Natural killer cell (primary cell): ENCODE measurements around the gene MXD3. TPM values are rescaled to one million over a fixed set of nuclear protein-coding genes. Genes with fewer than 3 reads are reported as not detected.

Source experiments
- ATAC-seq, 3 donors: fragments of 150-1000 bp in 2 of 3; fragments of 200-7000 bp in 1 of 3; cut with Tn5 transposase; 1 replicate in 1 of 3; 2 replicates in 2 of 3; pipeline ENCODE4 v1.10.0; 2021; ENCODE audit warnings: mild to moderate bottlenecking in 2 of 3, moderate library complexity in 2 of 3
- DNase-seq, 2 donors: peaks; one replicate each; pipeline versions ENCODE4 v3.0.0 to v3.0.0-alpha.2; 2013 to 2021; ENCODE audit warnings: mixed read lengths in 1 of 2
- H3K27ac ChIP-seq: one replicate; pipeline ENCODE4 v1.5.1; 2013; ENCODE audit warnings: mild to moderate bottlenecking, low read length
- H3K27me3 ChIP-seq: one replicate; pipeline ENCODE4 v1.6.1; 2013; ENCODE audit warnings: low read length; ENCODE audit not compliant: control insufficient read depth, insufficient read depth
- H3K36me3 ChIP-seq: one replicate; pipeline ENCODE4 v1.6.1; 2013; ENCODE audit warnings: low read length; ENCODE audit not compliant: control insufficient read depth, insufficient read depth
- H3K4me1 ChIP-seq: one replicate; pipeline ENCODE4 v1.6.1; 2013; ENCODE audit warnings: low read length; ENCODE audit not compliant: control insufficient read depth, insufficient read depth
- H3K4me3 ChIP-seq: one replicate; pipeline ENCODE4 v1.5.1; 2013; ENCODE audit warnings: low read length
- H3K9me3 ChIP-seq: one replicate; pipeline ENCODE4 v1.6.1; 2013; ENCODE audit warnings: low read length; ENCODE audit not compliant: control insufficient read depth, insufficient read depth
- H3K27ac Mint-ChIP-seq, 2 donors: one replicate each; pipeline ENCODE4 v1.8.0; 2022; ENCODE audit warnings: mild to moderate bottlenecking in 2 of 2, mixed read lengths in 2 of 2, moderate library complexity in 1 of 2
- H3K27me3 Mint-ChIP-seq, 2 donors: one replicate each; pipeline ENCODE4 v1.8.0; 2022; ENCODE audit warnings: low read depth in 2 of 2, mixed read lengths in 2 of 2
- H3K36me3 Mint-ChIP-seq: one replicate; pipeline ENCODE4 v1.8.0; 2022; ENCODE audit warnings: mixed read lengths
- H3K4me1 Mint-ChIP-seq, 2 donors: one replicate each; pipeline ENCODE4 v1.8.0; 2022; ENCODE audit warnings: mixed read lengths in 2 of 2
- H3K4me3 Mint-ChIP-seq: one replicate; pipeline ENCODE4 v1.8.0; 2022; ENCODE audit warnings: mild to moderate bottlenecking, moderate library complexity, mixed read lengths
- H3K9me3 Mint-ChIP-seq, 2 donors: one replicate each; pipeline ENCODE4 v1.8.0; 2022; ENCODE audit warnings: mixed read lengths in 2 of 2
- WGBS: methylation state at CpG from one replicate; pipeline ENCODE4 v1.1.7; 2013; ENCODE audit warnings: missing lambda C conversion rate; ENCODE audit not compliant: insufficient coverage; 5-methylcytosine and 5-hydroxymethylcytosine counted together
- intact Hi-C: fragments of 100-400 bp; cut with micrococcal nuclease; formaldehyde crosslinking; loops from one replicate; pipeline ENCODE4 v1.14.2; 2022
- total RNA-seq, 4 donors: library from RNA; stranded (reverse); fragments of 120-200 nt in 1 of 4; gene quantifications; one replicate each; pipeline versions ENCODE4 v1.2.3 to v1.2.4, GENCODE V29; 2013 to 2022
- TF ChIP-seq, protein P1 (sequence below): fragments of 200-600 bp; IDR thresholded peaks from one replicate; pipeline ENCODE4 v1.8.0; 2022; ENCODE audit warnings: antibody characterized with exemption

MXD3 gene
- total RNA-seq, 3 donors from 2014 or later (not counting 1 experiment from before 2014, with no cell fraction given), result 10.9 to 15.0 (median 15.0) TPM

GRCh38 chr5:177327539-177328522, 16.1 kb upstream of the MXD3 start:
- peak overlapping the region; percentile 94 to 99 for H3K27ac Mint-ChIP-seq
- H3K9me3 ChIP-seq, result no peaks in the 10 kb centered on the region
- intact Hi-C loops, result loop anchor here (5.0 kb wide), 1 partner anchor 34 kb away; no protein-coding TSS in a partner anchor
- H3K4me3 Mint-ChIP-seq, result peak overlapping the region; percentile 85
- TF ChIP-seq, protein P1, sequence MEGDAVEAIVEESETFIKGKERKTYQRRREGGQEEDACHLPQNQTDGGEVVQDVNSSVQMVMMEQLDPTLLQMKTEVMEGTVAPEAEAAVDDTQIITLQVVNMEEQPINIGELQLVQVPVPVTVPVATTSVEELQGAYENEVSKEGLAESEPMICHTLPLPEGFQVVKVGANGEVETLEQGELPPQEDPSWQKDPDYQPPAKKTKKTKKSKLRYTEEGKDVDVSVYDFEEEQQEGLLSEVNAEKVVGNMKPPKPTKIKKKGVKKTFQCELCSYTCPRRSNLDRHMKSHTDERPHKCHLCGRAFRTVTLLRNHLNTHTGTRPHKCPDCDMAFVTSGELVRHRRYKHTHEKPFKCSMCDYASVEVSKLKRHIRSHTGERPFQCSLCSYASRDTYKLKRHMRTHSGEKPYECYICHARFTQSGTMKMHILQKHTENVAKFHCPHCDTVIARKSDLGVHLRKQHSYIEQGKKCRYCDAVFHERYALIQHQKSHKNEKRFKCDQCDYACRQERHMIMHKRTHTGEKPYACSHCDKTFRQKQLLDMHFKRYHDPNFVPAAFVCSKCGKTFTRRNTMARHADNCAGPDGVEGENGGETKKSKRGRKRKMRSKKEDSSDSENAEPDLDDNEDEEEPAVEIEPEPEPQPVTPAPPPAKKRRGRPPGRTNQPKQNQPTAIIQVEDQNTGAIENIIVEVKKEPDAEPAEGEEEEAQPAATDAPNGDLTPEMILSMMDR, result no peak
- H3K27me3 ChIP-seq, result no peaks in the 10 kb centered on the region
- H3K9me3 Mint-ChIP-seq, result no peaks in the 10 kb centered on the region
- H3K4me1 ChIP-seq, result peaks cover 61% of the 10 kb centered on the region
- ATAC-seq (peak; percentile 78 to 85 (median 84)), DNase-seq (peak; percentile 57 to 58)
- peak overlapping the region; percentile 89 for H3K27ac ChIP-seq
- no peaks in the 10 kb centered on the region for H3K36me3 Mint-ChIP-seq
- H3K4me1 Mint-ChIP-seq, result peaks cover 45 to 69% of the 10 kb centered on the region in 2 donors
- peak overlapping the region; percentile 20 for H3K4me3 ChIP-seq
- H3K36me3 ChIP-seq, result peaks cover 15% of the 10 kb centered on the region
- no peaks in the 10 kb centered on the region for H3K27me3 Mint-ChIP-seq
- WGBS, result 50% methylated on average over 28 of the region's 28 CpGs

DNA sequence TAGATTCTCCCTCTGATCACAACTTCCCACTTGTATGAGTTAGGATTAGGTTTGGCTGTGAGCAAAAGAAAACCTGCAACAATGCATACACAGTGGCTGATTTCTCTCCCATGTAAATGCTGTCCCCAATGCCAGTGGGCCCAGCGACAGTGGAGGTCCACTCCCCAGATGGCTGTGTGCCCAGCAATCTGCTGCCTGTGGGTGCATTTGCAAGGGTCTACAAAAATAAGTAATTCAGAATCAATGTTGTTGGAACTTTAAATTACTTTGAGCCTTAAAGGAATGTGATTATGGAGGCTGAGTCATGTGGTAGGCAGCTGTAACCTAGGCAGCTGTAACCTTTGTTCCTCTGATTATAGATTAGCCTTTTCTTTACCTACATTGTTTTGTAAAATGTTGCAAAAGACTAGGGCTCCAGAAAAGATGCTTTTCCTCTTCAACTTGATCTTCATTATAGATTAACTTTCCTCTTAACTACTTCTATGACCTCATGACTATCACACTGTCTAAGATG, 14.2 kb upstream of the MXD3 start:
- Mint-ChIP-seq H3K9me3 (no peaks in the 10 kb centered on the region), H3K27ac (peak overlapping the region; percentile 94 to 99), H3K4me3 (no peak overlapping the region), H3K36me3 (no peaks in the 10 kb centered on the region), H3K4me1 (peaks cover 34 to 58% of the 10 kb centered on the region in 2 donors), H3K27me3 (no peaks in the 10 kb centered on the region)
- peaks cover 12% of the 10 kb centered on the region for H3K36me3 ChIP-seq
- WGBS, result 100% methylated on average over 1 of the region's 1 CpG
- no peaks in the 10 kb centered on the region for H3K27me3 ChIP-seq
- TF ChIP-seq, protein P1, result no peak
- no peak overlapping the region for H3K27ac ChIP-seq
- H3K4me1 ChIP-seq, result peaks cover 45% of the 10 kb centered on the region
- no peak overlapping the region for H3K4me3 ChIP-seq
- no peaks in the 10 kb centered on the region for H3K9me3 ChIP-seq
- no peak for ATAC-seq
- intact Hi-C loops, result loop anchor here (5.0 kb wide), 1 partner anchor 36 kb away; no protein-coding TSS in a partner anchor
- no peak for DNase-seq

DNA sequence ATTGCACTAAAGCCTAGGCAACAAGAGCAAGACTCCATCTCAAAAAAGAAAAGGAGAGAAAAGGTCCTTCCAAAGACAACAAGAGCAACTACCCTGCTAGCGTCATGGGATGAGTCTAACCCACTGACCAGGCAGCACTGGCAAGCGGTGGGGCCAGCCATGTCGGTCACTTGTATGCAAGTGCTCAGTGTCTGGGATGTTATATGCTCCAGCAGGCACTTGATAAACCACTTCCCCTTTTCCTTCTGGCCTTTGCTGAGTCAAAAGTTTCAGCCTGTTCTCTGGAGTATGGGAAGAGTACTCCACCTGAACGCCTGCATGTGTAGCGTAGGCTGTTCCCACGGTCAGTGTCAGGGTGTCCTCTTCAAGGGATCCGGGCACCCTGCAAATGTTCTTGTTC, 9.2 kb upstream of the MXD3 start:
- H3K36me3 ChIP-seq, result peaks cover 3% of the 10 kb centered on the region
- H3K27me3 ChIP-seq, result no peaks in the 10 kb centered on the region
- peaks cover 21% of the 10 kb centered on the region for H3K4me1 ChIP-seq
- H3K27me3 Mint-ChIP-seq, result no peaks in the 10 kb centered on the region
- WGBS, result 67% methylated on average over 7 of the region's 7 CpGs
- no peaks in the 10 kb centered on the region for H3K36me3 Mint-ChIP-seq
- H3K4me1 Mint-ChIP-seq, result peaks cover 15 to 20% of the 10 kb centered on the region in 2 donors
- H3K9me3 Mint-ChIP-seq, result no peaks in the 10 kb centered on the region
- no peak overlapping the region for H3K27ac Mint-ChIP-seq
- H3K4me3 ChIP-seq, result no peak overlapping the region
- intact Hi-C loops, result no loop called here
- no peaks in the 10 kb centered on the region for H3K9me3 ChIP-seq
- TF ChIP-seq, protein P1, result no peak
- ATAC-seq (no peak), DNase-seq (no peak)
- no peak overlapping the region for H3K27ac ChIP-seq
- no peak overlapping the region for H3K4me3 Mint-ChIP-seq
